K562 (cell line): ENCODE results near the gene HMOX2. TPM values are rescaled to one million over a fixed set of nuclear protein-coding genes. Genes with fewer than 3 reads are reported as not detected.

Experiments
- ATAC-seq: fragments of 200-7000 bp; cut with Tn5 transposase; 3 replicates; pipeline ENCODE4 v1.9.1; 2020; ENCODE audit warnings: moderate library complexity
- BruUV-seq: library from RNA; stranded (reverse); fragments of 400-500 nt; replicated peaks from 2 replicates; lab custom pipeline; 2021; lab: Mats Ljungman, UMichigan
- CTCF ChIA-PET: fragments of 300-600 bp; formaldehyde crosslinking; extraction: SDS; loops from one replicate; lab custom pipeline; 2021; ENCODE audit warnings: low intra/inter-chr PET ratio; lab: Yijun Ruan, JAX
- POLR2A ChIA-PET: fragments of 300-600, 350-650 bp; sonication (Branson Sonifier 250); formaldehyde crosslinking; extraction: SDS; loops from one replicate; lab custom pipeline; 2021; ENCODE audit warnings: antibody characterized with exemption, inconsistent platforms; lab: Yijun Ruan, JAX
- DNase-seq, 4 experiments: peaks; one replicate each; pipeline versions ENCODE4 v3.0.0 to v3.0.0-alpha.2; 2011 to 2018; ENCODE audit warnings: low spot score in 3 of 4, mixed read lengths in 3 of 4; ENCODE audit errors: extremely low read depth in 1 of 4
- FAIRE-seq: peaks from 2 replicates; lab custom pipeline; 2011; peaks lifted over from hg19 to GRCh38; lab: Jason Lieb, UNC
- H2AFZ ChIP-seq: 2 replicates; pipeline ENCODE4 v1.6.0; 2011; ENCODE audit warnings: low read depth, low read length, control low read depth, inconsistent platforms
- H3K27ac ChIP-seq: fragments of 200-600 bp; 3 replicates; pipeline ENCODE4 v1.8.0; 2011; ENCODE audit warnings: low read depth, mild to moderate bottlenecking, control low read depth, inconsistent platforms, low read length, moderate library complexity, mixed read lengths; ENCODE audit errors: extremely low read depth
- H3K27me3 ChIP-seq, 2 experiments: fragments of 300-600 bp in 1 of 2; 2 replicates in 1 of 2; 3 replicates in 1 of 2; pipeline versions ENCODE4 v1.6.0 to v1.8.0; 2011; ENCODE audit warnings: inconsistent platforms in 2 of 2, low read length in 2 of 2, mild to moderate bottlenecking in 1 of 2, mixed read lengths in 1 of 2, moderate library complexity in 1 of 2; ENCODE audit not compliant: control insufficient read depth in 2 of 2, insufficient read depth in 2 of 2
- H3K36me3 ChIP-seq: fragments of 300-600 bp; 3 replicates; pipeline ENCODE4 v1.8.0; 2011; ENCODE audit warnings: mild to moderate bottlenecking, low read length, inconsistent platforms; ENCODE audit not compliant: control insufficient read depth, insufficient read depth
- H3K4me1 ChIP-seq, 2 experiments: fragments of 200-600 bp in 1 of 2; replicated peaks in 1 of 2; 2 replicates in 1 of 2; 3 replicates in 1 of 2; pipeline versions ENCODE4 v1.5.1 to v1.8.0; 2011; ENCODE audit warnings: inconsistent platforms in 2 of 2, low read length in 2 of 2, mild to moderate bottlenecking in 1 of 2, mixed read lengths in 1 of 2, moderate library complexity in 1 of 2; ENCODE audit not compliant: control insufficient read depth in 2 of 2, insufficient read depth in 2 of 2
- H3K4me2 ChIP-seq: 2 replicates; pipeline ENCODE4 v1.6.1; 2011; ENCODE audit warnings: low read length, control low read depth, inconsistent platforms, mixed read lengths; ENCODE audit not compliant: insufficient read depth
- H3K4me3 ChIP-seq: fragments of 200-600 bp; sonication (generic), shearing (Covaris generic); 2 replicates; pipeline ENCODE4 v1.5.1; 2016; ENCODE audit warnings: control low read depth, inconsistent platforms
- H3K79me2 ChIP-seq: fragments of 200-600 bp; 3 replicates; pipeline ENCODE4 v1.8.0; 2011; ENCODE audit warnings: low read length, inconsistent platforms; ENCODE audit not compliant: control insufficient read depth, insufficient read depth
- H3K9ac ChIP-seq, 2 experiments: 2 replicates each; pipeline versions ENCODE4 v1.6.0 to v1.6.1; 2011; ENCODE audit warnings: low read depth in 2 of 2, low read length in 2 of 2, control low read depth in 1 of 2, inconsistent platforms in 1 of 2, mild to moderate bottlenecking in 1 of 2, mixed read lengths in 1 of 2; ENCODE audit not compliant: insufficient read depth in 1 of 2
- H3K9me1 ChIP-seq: one replicate; pipeline ENCODE4 v1.6.0; 2011; ENCODE audit warnings: inconsistent platforms, mild to moderate bottlenecking, low read length, moderate library complexity; ENCODE audit not compliant: control insufficient read depth, insufficient read depth
- H3K9me3 ChIP-seq: replicated peaks from 2 replicates; pipeline ENCODE4 v1.5.1; 2011; ENCODE audit warnings: low read depth, low read length, inconsistent platforms; ENCODE audit not compliant: control insufficient read depth, insufficient read depth
- H4K20me1 ChIP-seq: replicated peaks from 2 replicates; pipeline ENCODE4 v1.6.1; 2011; ENCODE audit warnings: low read length, inconsistent platforms, mixed read lengths; ENCODE audit not compliant: control insufficient read depth, insufficient read depth
- GATAD2B ChIP-seq: fragments of 450-650 bp; IDR thresholded peaks from 2 replicates; pipeline ENCODE4 v1.6.1; 2017; ENCODE audit warnings: mild to moderate bottlenecking, borderline replicate concordance
- HMBOX1 ChIP-seq: sonication (generic); IDR thresholded peaks from 2 replicates; pipeline ENCODE4 v1.6.1; 2016
- NFE2 ChIP-seq: IDR thresholded peaks from 2 replicates; pipeline ENCODE4 v1.6.1; 2014; ENCODE audit warnings: antibody characterized with exemption, low read depth
- SIX5 ChIP-seq, 2 experiments: IDR thresholded peaks; 2 replicates each; pipeline ENCODE4 v1.6.1; 2011; ENCODE audit warnings: low read length in 2 of 2, borderline replicate concordance in 1 of 2, low read depth in 1 of 2, mild to moderate bottlenecking in 1 of 2, moderate library complexity in 1 of 2; ENCODE audit not compliant: insufficient read depth in 1 of 2
- SPI1 ChIP-seq: IDR thresholded peaks from 2 replicates; pipeline ENCODE4 v1.6.1; 2011; ENCODE audit warnings: low read depth, low read length, control low read depth, borderline replicate concordance
- U2AF1 ChIP-seq: fragments of 200-400 bp; formaldehyde crosslinking; optimal IDR thresholded peaks from 2 replicates; pipeline ENCODE3; 2017; ENCODE audit warnings: mild to moderate bottlenecking, low read depth, low read length, moderate library complexity
- ZC3H4 ChIP-seq: sonication (generic); formaldehyde crosslinking; IDR thresholded peaks from 2 replicates; pipeline ENCODE4 v1.9.0; 2021; ENCODE audit warnings: missing genetic modification reagents, borderline replicate concordance
- ZNF707 ChIP-seq: fragments of 250-450 bp; sonication (Bioruptor Pico); conservative IDR thresholded peaks from 2 replicates; pipeline ENCODE4 v1.8.0; 2022; ENCODE audit warnings: inconsistent platforms, mild to moderate bottlenecking, moderate library complexity
- WGBS: fragments of 100-300 bp; shearing (Covaris generic); methylation state at CpG from one replicate; pipeline ENCODE4 v1.1.6; 2016; ENCODE audit warnings: low coverage, mixed read lengths; ENCODE audit not compliant: insufficient coverage; ENCODE audit errors: missing lambda C conversion rate; 5-methylcytosine and 5-hydroxymethylcytosine counted together
- in situ Hi-C: fragments of 300-500 bp; cut with MboI; formaldehyde crosslinking; loops from 4 replicates; pipeline ENCODE4 v1.15.0; 2018; ENCODE audit warnings: inconsistent platforms, mixed read lengths
- intact Hi-C: fragments of 100-400 bp; cut with micrococcal nuclease; formaldehyde crosslinking; loops from 2 replicates; pipeline ENCODE4 v1.14.2; 2022
- polyA plus RNA-seq, 8 experiments: library from polyadenylated mRNA; depleted of rRNA in 4 of 8; stranded (reverse) in 5 of 8; unstranded in 3 of 8; fragments of >200 nt; fragmentation: Nextera tagmentation in 2 of 8; fragmentation: Illumina TruSeq in 1 of 8; extraction: Ambion mirVana in 2 of 8; extraction: Trizol in 1 of 8; gene quantifications; 2 replicates each; pipeline versions ENCODE4 v1.2.1 to v1.2.3, GENCODE V29; 2011 to 2014; ENCODE audit warnings: inconsistent platforms in 1 of 8, missing spikeins in 1 of 8
- total RNA-seq, 7 experiments: library from RNA; depleted of rRNA in 6 of 7; stranded (reverse); fragments of >200 nt in 6 of 7; fragmentation: Illumina TruSeq in 2 of 7; extraction: Trizol in 2 of 7; gene quantifications; 2 replicates each; pipeline versions ENCODE4 v1.2.1 to v1.2.3, GENCODE V29; 2011 to 2021; ENCODE audit warnings: low replicate concordance in 1 of 7
- TF ChIP-seq, protein P1 (sequence below): fragments of 450-650 bp; IDR thresholded peaks from 2 replicates; pipeline ENCODE4 v1.6.1; 2016
- TF ChIP-seq, protein P2 (sequence below): fragments of 250-450 bp; sonication (Bioruptor Pico); IDR thresholded peaks from 2 replicates; pipeline ENCODE4 v1.9.0; 2021; ENCODE audit warnings: mild to moderate bottlenecking
- TF ChIP-seq, protein P3 (sequence below): fragments of 450-650 bp; IDR thresholded peaks from 2 replicates; pipeline ENCODE4 v1.6.1; 2016; ENCODE audit warnings: mild to moderate bottlenecking

The HMOX2 gene
- total and polyA plus RNA-seq, 9 of the 15 experiments (the other 6 are each of a cell fraction or from before 2014, with no cell fraction given) = 26.8 to 87.4 (median 57.4) TPM

DNA sequence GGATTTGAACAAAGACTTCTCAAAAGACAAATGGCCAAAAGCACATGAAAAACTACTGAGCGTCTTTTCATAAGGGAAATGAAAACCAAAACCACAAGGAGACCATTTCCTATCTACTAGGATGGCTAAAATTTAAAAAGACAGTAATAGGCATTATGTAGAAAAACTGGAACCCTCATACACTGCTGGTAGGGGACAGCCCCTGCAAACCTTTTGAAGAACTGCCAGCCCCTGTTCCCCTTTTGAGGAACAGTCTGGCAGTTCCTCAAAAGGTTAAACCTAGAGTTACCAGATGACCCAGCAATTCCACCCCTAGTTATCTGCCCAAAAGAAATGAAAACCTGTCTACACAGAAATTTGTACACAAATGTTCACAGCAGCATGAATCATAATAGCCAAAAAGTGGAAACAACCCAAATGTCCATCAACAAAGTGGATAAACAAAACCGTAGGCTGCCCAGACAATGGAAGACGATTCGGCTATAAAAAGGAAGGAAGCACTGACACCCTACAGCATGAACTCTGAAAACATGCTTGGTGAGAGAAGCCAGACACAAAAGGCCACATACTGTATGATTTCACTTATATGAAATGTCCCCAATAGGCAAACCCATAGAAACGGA is 39.5 kb downstream of the HMOX2 start:
- Histone ChIP-seq H3K4me1 (peaks cover 0 to 14% of the 10 kb centered on the region in 2 experiments; a peak in 2 of 5 replicates), H3K4me2 (no peak overlapping the region), H3K36me3 (peaks cover 25% of the 10 kb centered on the region; the same call in 1 of the 3 replicates), H3K9ac (no peak overlapping the region), H3K4me3 (no peak overlapping the region), H2AFZ (no peak overlapping the region), H4K20me1 (no peaks in the 10 kb centered on the region)
- ATAC-seq = no peak
- TF ChIP-seq HMBOX1 (peak; percentile 90), SPI1 (peak; percentile 97), SIX5 (IDR thresholded peaks at IDR 0.05; ENCODE audit: borderline replicate concordance in 1 of 2, insufficient read depth in 1 of 2, low read depth in 1 of 2, low read length in 2 of 2) (no peak), ZC3H4 (no peak), GATAD2B (no peak), U2AF1 (no peak), ZNF707 (CRISPR knock-in tag) (no peak), NFE2 (peak; percentile 47; the same call in 1 of the 2 replicates)
- TF ChIP-seq, protein P1, sequence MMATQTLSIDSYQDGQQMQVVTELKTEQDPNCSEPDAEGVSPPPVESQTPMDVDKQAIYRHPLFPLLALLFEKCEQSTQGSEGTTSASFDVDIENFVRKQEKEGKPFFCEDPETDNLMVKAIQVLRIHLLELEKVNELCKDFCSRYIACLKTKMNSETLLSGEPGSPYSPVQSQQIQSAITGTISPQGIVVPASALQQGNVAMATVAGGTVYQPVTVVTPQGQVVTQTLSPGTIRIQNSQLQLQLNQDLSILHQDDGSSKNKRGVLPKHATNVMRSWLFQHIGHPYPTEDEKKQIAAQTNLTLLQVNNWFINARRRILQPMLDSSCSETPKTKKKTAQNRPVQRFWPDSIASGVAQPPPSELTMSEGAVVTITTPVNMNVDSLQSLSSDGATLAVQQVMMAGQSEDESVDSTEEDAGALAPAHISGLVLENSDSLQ = 0 out of 2 replicates have a peak, but pooled peaks have one; percentile 6
- TF ChIP-seq, protein P2, sequence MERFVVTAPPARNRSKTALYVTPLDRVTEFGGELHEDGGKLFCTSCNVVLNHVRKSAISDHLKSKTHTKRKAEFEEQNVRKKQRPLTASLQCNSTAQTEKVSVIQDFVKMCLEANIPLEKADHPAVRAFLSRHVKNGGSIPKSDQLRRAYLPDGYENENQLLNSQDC (CRISPR knock-in tag) = no peak
- TF ChIP-seq, protein P3, sequence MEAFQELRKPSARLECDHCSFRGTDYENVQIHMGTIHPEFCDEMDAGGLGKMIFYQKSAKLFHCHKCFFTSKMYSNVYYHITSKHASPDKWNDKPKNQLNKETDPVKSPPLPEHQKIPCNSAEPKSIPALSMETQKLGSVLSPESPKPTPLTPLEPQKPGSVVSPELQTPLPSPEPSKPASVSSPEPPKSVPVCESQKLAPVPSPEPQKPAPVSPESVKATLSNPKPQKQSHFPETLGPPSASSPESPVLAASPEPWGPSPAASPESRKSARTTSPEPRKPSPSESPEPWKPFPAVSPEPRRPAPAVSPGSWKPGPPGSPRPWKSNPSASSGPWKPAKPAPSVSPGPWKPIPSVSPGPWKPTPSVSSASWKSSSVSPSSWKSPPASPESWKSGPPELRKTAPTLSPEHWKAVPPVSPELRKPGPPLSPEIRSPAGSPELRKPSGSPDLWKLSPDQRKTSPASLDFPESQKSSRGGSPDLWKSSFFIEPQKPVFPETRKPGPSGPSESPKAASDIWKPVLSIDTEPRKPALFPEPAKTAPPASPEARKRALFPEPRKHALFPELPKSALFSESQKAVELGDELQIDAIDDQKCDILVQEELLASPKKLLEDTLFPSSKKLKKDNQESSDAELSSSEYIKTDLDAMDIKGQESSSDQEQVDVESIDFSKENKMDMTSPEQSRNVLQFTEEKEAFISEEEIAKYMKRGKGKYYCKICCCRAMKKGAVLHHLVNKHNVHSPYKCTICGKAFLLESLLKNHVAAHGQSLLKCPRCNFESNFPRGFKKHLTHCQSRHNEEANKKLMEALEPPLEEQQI = no peak
- TF ChIP-seq, all 486 proteins: peak for 4
- in situ Hi-C loops (loop anchor here (10.0 kb wide), 1 partner anchor 439 kb away; the partner anchor contains the start of gene SEC14L5), intact Hi-C loops (no loop called here)
- CTCF ChIA-PET = no interaction called here
- no peak overlapping the region for H3K27ac ChIP-seq
- WGBS = 60% methylated on average over 5 of the region's 5 CpGs
- no peaks in the 10 kb centered on the region for H3K9me3 ChIP-seq
- FAIRE-seq (no peak), DNase-seq (no peak)
- POLR2A ChIA-PET = no interaction called here
- no peaks in the 10 kb centered on the region for H3K27me3 ChIP-seq
- H3K79me2 ChIP-seq = no peaks in the 10 kb centered on the region
- BruUV-seq = no TSS peak
- H3K9me1 ChIP-seq = no peaks in the 10 kb centered on the region
